ENCODE data around the gene STIP1.
"Not testable (repeated sequence)": the region's sequence is repeated elsewhere in the genome, so short reads cannot be mapped to it uniquely, and the experiment has no call there.

The STIP1 gene

GRCh38 chr11:64240435-64241240, 54.7 kb downstream of the STIP1 start, which contains the start of gene FKBP2:
FKBP2 (plus strand) TSS chr11:64241095; CDS start chr11:64242388, 1,293 bp downstream.
- DNase-seq: peak; percentile 99

DNA sequence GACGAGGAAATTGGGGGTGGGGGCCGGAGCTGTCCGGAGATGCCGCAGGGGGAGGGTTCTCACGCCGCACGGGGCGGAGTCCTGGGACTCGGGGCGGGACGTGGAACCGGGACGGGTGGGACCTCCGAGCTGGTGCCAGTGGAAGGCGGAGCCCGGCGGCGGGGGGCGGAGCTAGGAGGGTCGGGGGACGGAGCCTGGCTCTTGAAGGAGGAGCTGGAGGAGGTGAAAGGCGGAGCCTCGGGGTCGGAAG, 55.2 kb downstream of the STIP1 start:
- DNase-seq: no peak

- peak; percentile 99 for DNase-seq
These were observed 55.8 kb downstream of the STIP1 start for GRCh38 chr11:64241491-64242374.

DNA sequence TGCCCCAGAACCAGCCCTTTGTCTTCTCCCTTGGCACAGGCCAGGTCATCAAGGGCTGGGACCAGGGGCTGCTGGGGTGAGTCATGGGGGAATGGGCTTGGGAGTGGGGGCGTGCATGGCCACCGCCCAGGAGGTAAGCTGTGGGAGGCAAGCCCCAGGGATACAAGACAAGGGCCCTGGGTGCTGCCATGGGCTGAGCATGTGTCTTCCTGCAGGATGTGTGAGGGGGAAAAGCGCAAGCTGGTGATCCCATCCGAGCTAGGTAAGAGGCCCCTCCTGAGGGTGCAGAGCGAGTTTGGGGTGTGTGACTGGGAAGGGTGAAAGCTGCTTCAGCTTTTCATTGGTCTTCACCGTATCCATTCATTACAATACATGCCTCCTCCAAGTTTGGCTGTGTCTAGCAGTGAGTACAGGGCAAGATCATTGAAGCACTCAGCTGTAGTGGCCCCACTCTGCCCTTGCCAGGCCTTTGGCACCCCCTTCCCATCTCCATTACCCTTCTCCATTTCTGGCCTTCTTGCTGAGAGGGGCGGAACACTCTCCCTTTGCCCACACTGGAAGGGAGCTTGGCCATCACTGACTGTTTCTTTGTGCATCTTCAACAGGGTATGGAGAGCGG, 57.4 kb downstream of the STIP1 start:
- DNase-seq: no peak

DNA sequence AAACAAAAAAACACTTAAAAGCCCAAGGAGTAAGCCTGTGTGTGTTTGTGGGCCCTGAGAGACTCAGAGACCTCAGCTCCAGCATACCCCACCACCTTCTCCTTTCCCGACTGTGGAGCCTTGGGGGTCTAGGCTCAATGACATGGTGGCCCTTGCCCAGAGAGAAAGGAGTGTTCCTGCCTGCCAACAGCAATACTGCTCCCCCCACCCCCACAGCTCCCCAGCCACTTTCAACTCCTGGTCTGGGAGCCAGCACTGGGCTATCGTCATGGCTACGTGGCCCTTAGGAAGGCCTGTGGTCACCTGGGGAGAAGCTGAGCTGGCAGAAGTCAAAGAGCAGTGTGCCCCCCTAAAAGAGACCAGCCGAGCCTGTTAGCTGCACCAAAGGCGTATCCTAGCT, 58.1 kb downstream of the STIP1 start:
- no peak for DNase-seq

GRCh38 chr11:64244966-64245365, 59.0 kb downstream of the STIP1 start:
- no peak for DNase-seq

DNA sequence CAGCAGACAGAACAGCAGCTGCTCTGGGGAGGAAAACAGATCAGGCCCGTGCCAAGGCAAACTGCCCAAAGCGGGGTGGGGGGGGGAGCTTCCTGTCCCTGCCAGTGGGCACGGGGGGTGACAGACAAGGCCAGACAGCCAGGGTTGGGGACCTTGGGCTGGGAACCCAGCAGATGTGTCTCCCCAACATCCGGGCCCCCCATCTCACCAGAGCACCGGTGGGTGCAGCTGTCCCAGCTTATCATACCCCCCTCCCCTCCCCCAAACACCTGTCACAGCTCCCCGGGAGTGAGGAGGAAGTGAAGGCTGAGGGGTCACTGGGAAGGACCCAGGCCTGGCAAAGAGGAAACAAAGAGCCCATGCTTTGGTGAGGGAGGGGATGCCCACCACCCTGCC, 59.4 kb downstream of the STIP1 start:
- peak; percentile 64 for DNase-seq

DNA sequence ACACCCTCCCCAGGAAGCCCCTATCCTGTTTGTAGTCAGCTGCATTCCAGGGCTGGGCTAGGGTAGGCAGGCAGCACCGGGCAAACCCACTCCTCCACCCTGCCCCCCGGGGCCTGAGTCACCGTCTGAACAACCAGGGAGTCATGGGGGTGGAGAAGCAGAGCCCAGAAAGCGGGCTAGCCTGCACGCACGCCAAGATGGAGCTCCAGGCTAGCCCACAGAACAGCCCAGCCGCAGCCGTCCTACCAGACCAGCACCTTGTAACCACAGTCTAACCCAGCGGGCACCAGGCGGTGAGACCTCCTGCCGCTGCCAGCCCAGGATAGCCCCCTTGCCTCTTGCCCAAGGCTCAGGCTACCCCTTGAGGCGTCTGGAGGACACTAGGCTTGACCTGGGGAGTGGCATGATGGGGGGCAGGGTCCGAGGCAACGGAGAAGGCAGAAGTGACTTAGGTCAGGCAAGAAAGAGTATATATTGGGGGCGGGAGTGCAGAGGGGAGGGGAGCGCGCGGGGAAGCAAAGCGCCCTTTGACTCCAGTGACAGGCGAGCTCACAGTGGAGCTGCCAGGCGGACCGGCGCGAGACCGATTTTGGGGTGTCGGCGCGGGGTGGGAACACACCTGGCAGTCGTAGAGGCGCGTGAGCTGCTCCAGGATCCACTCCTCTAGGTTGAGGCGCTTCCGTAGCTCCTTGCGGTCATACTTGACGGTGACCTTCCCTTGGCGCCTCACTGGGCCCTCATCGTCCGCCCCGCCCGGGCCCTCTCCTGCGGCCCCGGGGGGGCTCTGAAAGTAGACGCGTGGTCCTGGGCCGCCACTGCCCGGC, 60.0 kb downstream of the STIP1 start:
- peak; percentile 81 for DNase-seq

DNA sequence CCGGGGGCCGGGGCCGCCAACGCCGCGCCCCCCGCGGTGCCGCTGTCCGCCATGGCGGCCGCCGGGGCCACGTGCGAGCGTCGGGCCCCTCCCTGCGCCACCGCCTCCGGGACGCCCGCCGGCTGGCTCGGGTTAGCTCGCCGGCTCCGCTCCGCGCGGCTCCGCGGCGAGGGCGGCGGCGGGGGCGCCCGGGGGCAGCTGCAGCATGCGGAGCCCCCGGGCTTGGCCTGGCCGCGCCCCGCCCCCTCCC, 60.6 kb downstream of the STIP1 start:
- DNase-seq: not testable (repeated sequence)

DNA sequence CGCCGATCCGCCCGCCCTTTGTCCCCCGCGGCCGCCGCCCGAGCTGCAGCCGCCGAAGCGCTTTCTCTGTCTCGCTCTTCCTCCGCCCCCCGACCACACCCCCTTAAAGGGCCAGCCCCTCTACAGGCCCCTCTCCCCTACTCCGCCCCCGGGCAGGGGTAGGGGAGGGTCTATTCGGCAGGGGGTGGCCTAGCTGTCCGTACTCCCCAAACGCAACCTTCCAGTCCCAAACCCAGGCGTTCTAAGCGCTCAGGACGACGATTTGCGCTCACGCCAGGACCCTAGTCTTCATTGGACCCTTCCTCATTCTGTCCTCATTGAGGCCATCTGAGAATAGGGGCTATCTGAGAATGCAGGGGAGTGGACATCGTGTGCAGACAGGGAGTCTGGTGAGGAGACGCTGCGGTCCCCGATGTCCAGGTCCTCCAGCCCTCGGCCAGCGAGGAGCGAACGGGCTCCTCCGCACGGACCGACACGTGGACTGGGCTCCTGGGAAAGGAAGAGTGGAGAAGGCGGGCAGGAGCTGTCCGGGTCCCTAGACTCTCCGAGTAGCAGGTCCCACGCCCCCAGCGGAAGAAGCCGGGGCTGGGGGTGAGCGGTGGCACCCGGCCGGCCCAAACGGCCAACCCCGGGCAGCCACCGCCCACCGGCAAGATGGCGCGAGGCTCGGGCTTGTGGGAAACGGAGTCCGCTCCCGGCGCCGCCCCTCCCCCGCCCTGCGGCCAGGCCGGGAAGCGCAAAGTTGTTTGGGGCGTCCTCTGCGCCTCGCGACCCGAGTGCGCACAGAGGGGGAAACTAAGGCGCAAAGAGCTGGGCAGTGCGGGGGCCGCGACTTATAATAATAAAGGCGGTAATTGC, 61.1 kb downstream of the STIP1 start, which contains the start of gene PPP1R14B:
Gene PPP1R14B, minus strand, starts transcription at position 73 of the 858 bp plus-strand sequence. CDS start 270 bp downstream, outside the sequence.
- DNase-seq: peak; percentile 82

DNA sequence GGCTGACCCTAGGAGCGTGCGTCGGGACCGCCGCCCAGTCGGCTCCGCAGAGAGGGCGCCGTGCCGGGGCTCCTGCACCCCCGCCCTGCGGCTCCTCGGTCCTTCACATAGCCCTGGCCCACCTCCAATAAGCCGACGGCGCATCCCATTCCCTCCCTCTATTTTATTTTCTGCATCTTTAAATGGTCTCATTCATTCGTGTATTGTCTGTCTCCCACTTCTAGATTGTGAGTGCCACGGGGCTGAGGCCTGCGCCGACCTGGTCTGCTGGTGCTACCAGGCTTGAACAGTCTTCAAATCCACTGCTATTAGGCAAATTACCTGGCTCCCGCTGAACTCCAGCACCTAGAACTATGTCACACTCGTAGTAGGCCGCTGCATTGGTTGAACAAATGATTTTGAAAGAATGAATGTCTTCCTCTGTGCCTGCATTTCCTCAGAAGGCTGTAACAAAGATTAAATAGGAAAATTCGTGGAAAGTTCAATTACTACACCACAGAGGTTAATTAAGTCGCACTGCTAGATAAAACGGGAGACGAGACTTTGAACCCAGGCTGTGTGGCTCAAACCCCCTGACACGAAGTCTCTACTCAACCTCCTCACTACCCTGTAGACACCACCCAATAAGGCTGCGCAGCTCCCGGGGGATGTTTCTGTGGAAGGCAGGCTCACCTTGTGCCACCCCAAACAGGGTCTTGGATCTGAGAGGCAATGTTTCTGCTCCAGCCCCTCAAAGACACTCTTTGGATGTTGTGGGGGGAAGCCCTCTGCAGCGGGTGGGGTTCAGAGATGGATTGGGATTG, 62.0 kb downstream of the STIP1 start:
- DNase-seq: no peak

GRCh38 chr11:64248578-64248977, 62.6 kb downstream of the STIP1 start:
- no peak for DNase-seq

DNA sequence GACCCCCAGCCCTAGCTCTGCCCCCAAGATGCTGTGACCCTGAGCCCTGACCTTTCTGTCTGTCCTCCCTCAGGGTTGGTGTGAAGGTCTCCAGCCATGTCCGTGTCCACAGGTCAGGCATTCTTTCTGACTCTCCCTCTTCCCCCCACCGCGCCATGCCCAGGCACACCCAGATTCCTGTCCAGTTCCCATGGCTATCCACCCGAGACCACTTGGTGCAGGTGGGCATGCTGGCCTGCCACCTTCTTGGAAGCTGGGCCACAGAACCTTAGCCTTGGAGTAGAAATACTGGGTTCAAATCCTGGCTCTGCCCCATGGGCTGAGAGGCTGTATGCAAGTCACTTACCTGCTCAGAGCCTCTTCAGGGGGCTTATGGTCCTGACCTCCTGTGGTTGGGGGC, 63.1 kb downstream of the STIP1 start:
- no peak for DNase-seq

GRCh38 chr11:64249563-64250414, 63.8 kb downstream of the STIP1 start:
- no peak for DNase-seq

DNA sequence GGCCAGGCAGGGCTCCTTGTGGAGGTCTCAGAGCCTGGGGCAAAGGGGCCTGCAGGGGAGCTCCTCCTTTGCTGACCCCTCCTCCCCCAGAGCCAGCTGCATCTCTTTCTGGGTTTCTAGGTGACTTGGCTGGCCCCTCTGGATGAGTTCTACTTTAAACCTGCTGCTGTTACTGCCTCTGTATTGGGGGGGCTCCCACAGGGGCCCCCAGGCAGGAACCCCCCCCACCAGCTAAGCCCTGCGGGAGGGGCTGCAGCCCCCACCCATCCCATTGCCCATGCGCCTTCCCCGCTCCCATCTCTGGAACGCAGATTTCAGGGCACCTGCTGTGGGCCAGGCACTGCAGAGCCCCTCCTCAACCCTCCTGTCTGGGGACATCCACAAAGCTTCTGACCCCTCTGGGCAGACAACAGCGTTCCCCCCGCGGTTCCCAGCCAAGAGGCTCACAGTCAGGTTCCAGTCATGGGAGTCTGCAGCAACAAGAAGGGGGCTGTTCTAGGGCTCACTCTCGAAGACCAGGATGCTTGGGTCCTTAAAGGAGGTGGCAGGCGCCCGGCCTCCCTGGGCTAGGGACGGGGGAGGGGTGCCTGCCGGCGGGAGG, 64.5 kb downstream of the STIP1 start:
- DNase-seq: no peak

GRCh38 chr11:64251016-64251752, 65.2 kb downstream of the STIP1 start, which contains the start of gene PLCB3:
PLCB3 (plus strand) TSS chr11:64251530; CDS start chr11:64251650, 120 bp downstream.
- DNase-seq: peak; percentile 57

- no peak for DNase-seq
These were observed 65.7 kb downstream of the STIP1 start for GRCh38 chr11:64251753-64252002.

- DNase-seq: no peak
These were observed 66.3 kb downstream of the STIP1 start for GRCh38 chr11:64252003-64252872.

Data from CD4-positive, alpha-beta T cell treated with Interleukin-15 for 1 hour (primary cell).